Neuronal stem cell (in vitro differentiated cells): ENCODE data around the gene PRPS1.

Experiments
- DNase-seq: peaks from one replicate; pipeline ENCODE4 v3.0.0-alpha.2; 2013; ENCODE audit warnings: low spot score
- H2AFZ ChIP-seq: one replicate; pipeline ENCODE4 v1.6.1; 2013; ENCODE audit warnings: mild to moderate bottlenecking, low read length, inconsistent platforms
- H2AK5ac ChIP-seq: 2 replicates; pipeline ENCODE4 v1.6.1; 2013; ENCODE audit warnings: low read depth, mild to moderate bottlenecking, inconsistent platforms, low read length, moderate library complexity, mixed read lengths
- H2BK120ac ChIP-seq: 2 replicates; pipeline ENCODE4 v1.6.1; 2013; ENCODE audit warnings: low read depth, mild to moderate bottlenecking, inconsistent platforms, low read length, moderate library complexity, mixed read lengths
- H2BK12ac ChIP-seq: one replicate; pipeline ENCODE4 v1.6.1; 2013; ENCODE audit warnings: low read length, inconsistent platforms
- H2BK15ac ChIP-seq: 2 replicates; pipeline ENCODE4 v1.6.1; 2013; ENCODE audit warnings: mild to moderate bottlenecking, low read length, inconsistent platforms, mixed read lengths
- H2BK5ac ChIP-seq: one replicate; pipeline ENCODE4 v1.6.1; 2013; ENCODE audit warnings: inconsistent platforms, mild to moderate bottlenecking, low read length, moderate library complexity
- H3K14ac ChIP-seq: one replicate; pipeline ENCODE4 v1.6.1; 2013; ENCODE audit warnings: low read length, inconsistent platforms
- H3K18ac ChIP-seq: 2 replicates; pipeline ENCODE4 v1.6.1; 2013; ENCODE audit warnings: low read length, inconsistent platforms
- H3K23ac ChIP-seq: 2 replicates; pipeline ENCODE4 v1.6.1; 2013; ENCODE audit warnings: low read depth, mild to moderate bottlenecking, mixed read lengths, low read length, inconsistent platforms; ENCODE audit not compliant: poor library complexity
- H3K27ac ChIP-seq: replicated peaks from 3 replicates; pipeline ENCODE4 v1.5.1; 2013; ENCODE audit warnings: low read length, inconsistent platforms
- H3K27me3 ChIP-seq, 3 experiments: 2 replicates each; pipeline ENCODE4 v1.6.1; 2013; ENCODE audit warnings: low read length in 3 of 3, mild to moderate bottlenecking in 2 of 3, inconsistent platforms in 1 of 3, low read depth in 1 of 3, mixed read lengths in 1 of 3, moderate library complexity in 1 of 3; ENCODE audit not compliant: control insufficient read depth in 3 of 3, insufficient read depth in 3 of 3
- H3K36me3 ChIP-seq, 2 donors: replicated peaks in 1 of 2; 2 replicates each; pipeline ENCODE4 v1.6.1; 2013; ENCODE audit warnings: low read length in 2 of 2; ENCODE audit not compliant: control insufficient read depth in 2 of 2, insufficient read depth in 2 of 2
- H3K4ac ChIP-seq: 2 replicates; pipeline ENCODE4 v1.6.1; 2013; ENCODE audit warnings: inconsistent platforms, mild to moderate bottlenecking, low read length, moderate library complexity
- H3K4me1 ChIP-seq, 2 donors: 1 replicate in 1 of 2; 2 replicates in 1 of 2; pipeline ENCODE4 v1.6.1; 2013; ENCODE audit warnings: low read length in 2 of 2, low read depth in 1 of 2; ENCODE audit not compliant: control insufficient read depth in 2 of 2, insufficient read depth in 1 of 2
- H3K4me2 ChIP-seq: one replicate; pipeline ENCODE4 v1.6.1; 2013; ENCODE audit warnings: mild to moderate bottlenecking, low read length, inconsistent platforms; ENCODE audit not compliant: insufficient read depth, poor library complexity, severe bottlenecking
- H3K4me3 ChIP-seq, 2 donors: 2 replicates each; pipeline ENCODE4 v1.5.1; 2013; ENCODE audit warnings: low read length in 2 of 2, mild to moderate bottlenecking in 2 of 2, inconsistent platforms in 1 of 2, moderate library complexity in 1 of 2
- H3K79me1 ChIP-seq: one replicate; pipeline ENCODE4 v1.6.1; 2013; ENCODE audit warnings: low read depth, mild to moderate bottlenecking, inconsistent platforms, low read length, moderate library complexity
- H3K9ac ChIP-seq: one replicate; pipeline ENCODE4 v1.6.1; 2013; ENCODE audit warnings: mild to moderate bottlenecking, low read depth, low read length, inconsistent platforms; ENCODE audit not compliant: poor library complexity
- H3K9me3 ChIP-seq, 2 donors: replicated peaks in 1 of 2; 2 replicates each; pipeline versions ENCODE3 to v1.6.1; 2013; ENCODE audit warnings: low read length in 2 of 2, mild to moderate bottlenecking in 2 of 2, inconsistent platforms in 1 of 2, low read depth in 1 of 2, mixed read lengths in 1 of 2, moderate library complexity in 1 of 2; ENCODE audit not compliant: control insufficient read depth in 2 of 2, insufficient read depth in 1 of 2
- H4K8ac ChIP-seq: one replicate; pipeline ENCODE4 v1.6.1; 2013; ENCODE audit warnings: low read depth, mild to moderate bottlenecking, inconsistent platforms, low read length, moderate library complexity
- H4K91ac ChIP-seq: one replicate; pipeline ENCODE4 v1.6.1; 2013; ENCODE audit warnings: low read length, low read depth, mild to moderate bottlenecking, inconsistent platforms; ENCODE audit not compliant: poor library complexity
- WGBS, 2 donors: extraction: QIAGEN DNeasy Blood & Tissue Kit; methylation state at CpG; one replicate each; pipeline ENCODE4 v1.1.7; 2013; ENCODE audit warnings: missing lambda C conversion rate in 2 of 2, mixed read lengths in 1 of 2; ENCODE audit not compliant: insufficient read length in 2 of 2, insufficient replicate concordance in 1 of 2; ENCODE audit errors: extremely low coverage in 2 of 2; 5-methylcytosine and 5-hydroxymethylcytosine counted together

The PRPS1 gene

DNA sequence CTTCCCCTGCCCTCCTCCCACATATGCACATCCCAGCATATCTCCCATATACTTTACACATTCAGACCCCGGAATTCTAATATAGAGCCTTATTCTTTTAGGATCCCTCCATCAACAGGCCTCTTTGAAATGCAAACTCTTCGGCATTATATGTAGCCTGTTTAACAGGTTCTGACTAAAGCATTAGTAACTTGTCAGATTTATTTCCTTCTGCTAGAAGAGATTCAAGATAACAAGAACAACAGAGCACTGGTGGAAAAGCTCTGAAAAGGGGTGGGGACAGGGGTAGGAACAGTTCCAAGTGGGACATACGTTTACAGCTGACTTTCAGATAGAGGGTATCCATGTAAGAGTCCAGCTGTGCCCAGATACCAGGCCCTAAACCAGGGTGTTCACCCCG lies 31.7 kb upstream of the PRPS1 start:
- no peak overlapping the region for H3K14ac ChIP-seq
- H2BK120ac ChIP-seq: no peak overlapping the region
- H3K4me1 ChIP-seq: no peaks in the 10 kb centered on the region
- no CpG with 5 or more reads among the region's 4 CpGs for WGBS, 2 donors
- H3K27ac ChIP-seq: no peak overlapping the region
- H2BK5ac ChIP-seq: no peak overlapping the region
- no peak for DNase-seq
- H3K23ac ChIP-seq: no peak overlapping the region
- no peaks in the 10 kb centered on the region for H3K36me3 ChIP-seq
- H3K79me1 ChIP-seq: no peaks in the 10 kb centered on the region
- no peak overlapping the region for H3K9ac ChIP-seq
- H4K91ac ChIP-seq: no peak overlapping the region
- H2AFZ ChIP-seq: no peak overlapping the region
- H3K27me3 ChIP-seq: no peaks in the 10 kb centered on the region
- no peak overlapping the region for H3K18ac ChIP-seq
- H2BK12ac ChIP-seq: no peak overlapping the region
- no peak overlapping the region for H2AK5ac ChIP-seq
- no peak overlapping the region for H3K4me2 ChIP-seq
- H4K8ac ChIP-seq: no peak overlapping the region
- no peak overlapping the region for H2BK15ac ChIP-seq
- no peaks in the 10 kb centered on the region for H3K9me3 ChIP-seq
- H3K4me3 ChIP-seq: no peak overlapping the region
- H3K4ac ChIP-seq: no peak overlapping the region

DNA sequence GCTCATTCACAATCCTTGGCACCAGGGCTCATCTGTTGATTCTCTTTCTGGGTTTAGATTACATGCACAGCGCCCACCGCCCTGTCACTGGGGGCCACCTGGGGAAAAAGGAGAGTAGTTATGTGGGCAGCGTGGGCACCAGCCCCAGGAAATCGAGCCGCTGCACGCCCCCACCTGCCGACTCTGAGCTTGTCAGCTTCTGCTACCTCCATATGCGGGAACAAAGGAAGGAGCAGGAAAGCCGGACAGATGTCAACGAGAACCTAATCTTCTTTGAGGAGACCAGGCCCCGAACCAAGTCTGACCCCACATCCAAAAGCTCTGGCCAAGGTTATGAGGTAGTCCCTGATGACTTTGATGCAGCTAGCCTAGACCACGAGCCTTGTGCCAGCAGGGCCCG lies 31.0 kb upstream of the PRPS1 start:
- DNase-seq: no peak
- H3K14ac ChIP-seq: no peak overlapping the region

DNA sequence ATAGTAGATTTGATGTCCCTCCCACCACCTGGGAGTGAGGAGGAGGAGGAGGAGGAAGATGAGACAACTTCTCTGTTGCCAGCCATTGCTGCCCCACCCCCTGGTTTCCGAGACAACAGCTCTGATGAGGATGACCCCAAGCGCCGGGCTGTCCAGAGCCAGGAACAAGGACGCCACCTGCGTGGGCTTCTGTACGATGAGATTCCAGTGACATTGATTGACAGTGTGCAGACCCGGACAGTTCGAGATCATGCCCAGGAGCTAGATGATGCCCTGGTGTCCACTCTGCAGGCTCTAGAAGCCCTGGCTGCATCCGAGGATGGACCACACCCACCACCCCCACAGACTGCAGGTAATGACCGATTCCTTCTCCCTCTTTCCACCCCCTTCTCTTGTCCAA lies 30.5 kb upstream of the PRPS1 start:
- Histone ChIP-seq H3K79me1 (no peaks in the 10 kb centered on the region), H2AFZ (no peak overlapping the region), H3K27ac (no peak overlapping the region), H3K23ac (no peak overlapping the region), H3K18ac (no peak overlapping the region), H3K9me3 (no peaks in the 10 kb centered on the region), H3K14ac (no peak overlapping the region), H2BK15ac (no peak overlapping the region), H2AK5ac (no peak overlapping the region), H3K9ac (no peak overlapping the region), H3K36me3 (no peaks in the 10 kb centered on the region), H2BK120ac (no peak overlapping the region), H4K8ac (no peak overlapping the region), H3K4ac (no peak overlapping the region), H2BK12ac (no peak overlapping the region), H3K4me1 (no peaks in the 10 kb centered on the region), H3K4me3 (no peak overlapping the region), H3K27me3 (no peaks in the 10 kb centered on the region), H3K4me2 (no peak overlapping the region), H4K91ac (no peak overlapping the region), H2BK5ac (no peak overlapping the region)
- no peak for DNase-seq
- WGBS, 2 donors: no CpG with 5 or more reads among the region's 10 CpGs

More for the DNA sequence above, 31.0 kb upstream of the PRPS1 start:
- Histone ChIP-seq H2BK12ac (no peak overlapping the region), H3K23ac (no peak overlapping the region), H3K9me3 (no peaks in the 10 kb centered on the region), H2BK5ac (no peak overlapping the region), H2AK5ac (no peak overlapping the region), H3K36me3 (no peaks in the 10 kb centered on the region), H3K4me2 (no peak overlapping the region), H3K4ac (no peak overlapping the region), H3K4me3 (no peak overlapping the region), H4K8ac (no peak overlapping the region), H2BK15ac (no peak overlapping the region), H3K4me1 (no peaks in the 10 kb centered on the region), H2BK120ac (no peak overlapping the region), H3K79me1 (no peaks in the 10 kb centered on the region), H3K9ac (no peak overlapping the region), H3K27me3 (no peaks in the 10 kb centered on the region), H4K91ac (no peak overlapping the region), H3K27ac (no peak overlapping the region), H2AFZ (no peak overlapping the region), H3K18ac (no peak overlapping the region)
- no CpG with 5 or more reads among the region's 13 CpGs for WGBS, 2 donors

DNA sequence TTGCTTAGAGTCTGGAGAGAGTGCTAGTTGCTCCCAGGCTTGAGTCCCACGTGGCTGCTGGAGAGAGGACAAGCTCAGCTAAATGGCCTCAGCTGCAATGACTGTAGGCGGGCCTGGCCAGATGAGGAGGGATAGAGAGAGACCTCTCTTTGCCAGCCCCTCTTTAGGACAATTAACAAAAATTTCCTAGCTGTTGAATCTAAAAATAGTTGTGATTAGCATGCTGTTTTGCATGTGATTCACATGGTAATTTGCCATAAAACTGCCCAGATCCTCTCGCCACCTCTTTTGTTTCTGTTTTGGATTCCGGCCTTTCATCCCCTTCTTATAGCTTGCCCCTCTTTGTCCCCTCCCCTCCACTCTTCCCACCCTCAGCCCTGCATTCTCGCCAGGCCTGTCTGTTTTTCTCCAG lies 28.9 kb upstream of the PRPS1 start:
- no CpG with 5 or more reads among the region's 5 CpGs for WGBS, 2 donors
- no peak overlapping the region for H4K91ac ChIP-seq

More for the DNA sequence above, 28.9 kb upstream of the PRPS1 start:
- Histone ChIP-seq H2BK120ac (no peak overlapping the region), H3K18ac (no peak overlapping the region), H3K9me3 (no peaks in the 10 kb centered on the region), H3K27ac (no peak overlapping the region), H2AFZ (no peak overlapping the region), H3K27me3 (no peaks in the 10 kb centered on the region), H3K23ac (no peak overlapping the region), H3K4me1 (no peaks in the 10 kb centered on the region), H2BK15ac (no peak overlapping the region), H4K8ac (no peak overlapping the region), H3K14ac (no peak overlapping the region), H3K36me3 (no peaks in the 10 kb centered on the region), H3K79me1 (no peaks in the 10 kb centered on the region), H2BK5ac (no peak overlapping the region), H2BK12ac (no peak overlapping the region), H3K4me3 (no peak overlapping the region), H3K4me2 (no peak overlapping the region), H3K4ac (no peak overlapping the region), H3K9ac (no peak overlapping the region), H2AK5ac (no peak overlapping the region)
- no peak for DNase-seq
